ENCODE results near the gene RHBDD3. TPM values are rescaled to one million over a fixed set of nuclear protein-coding genes. Genes with fewer than 3 reads are reported as not detected.

RHBDD3 gene
- total and polyA plus RNA-seq, 2 of the 8 experiments (the other 6 are each of a cell fraction or from before 2014, with no cell fraction given) = 72.1 to 117 TPM

DNA sequence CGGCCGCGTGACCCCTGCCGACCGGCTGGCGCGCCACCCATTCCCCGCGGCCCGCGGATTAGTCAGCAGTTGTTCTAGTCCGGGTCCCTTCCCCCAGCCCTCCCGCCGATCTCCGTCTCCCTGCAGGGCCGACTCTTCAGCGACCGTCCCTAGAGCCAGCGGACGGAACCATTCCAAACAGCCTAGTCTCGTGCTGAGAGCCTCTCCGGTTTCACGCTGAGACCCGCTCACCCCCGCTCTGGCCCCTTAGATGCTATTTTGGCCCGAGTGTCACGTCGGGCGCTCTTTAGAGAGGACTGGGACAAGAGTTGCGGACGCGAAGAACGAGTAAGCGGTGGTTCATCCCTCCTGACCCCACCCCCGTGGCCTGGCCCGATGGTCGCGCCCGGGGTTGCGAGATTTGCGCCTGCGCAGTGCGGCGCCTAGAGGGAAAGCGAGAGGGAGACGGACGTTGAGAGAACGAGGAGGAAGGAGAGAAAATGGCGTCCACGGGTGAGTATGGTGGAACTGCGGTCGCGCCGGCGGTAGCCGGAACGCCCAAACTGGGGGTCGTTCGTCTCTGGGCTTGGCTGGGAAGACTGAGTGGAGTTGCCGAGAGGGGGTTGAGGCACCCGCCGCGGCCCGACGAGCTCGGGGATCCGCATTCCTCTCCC, at the start of gene RHBDD3, which contains the start of gene EWSR1 (continued):
- no peak; a peak in 2 of 4 replicates for TF ChIP-seq SIN3A (conservative IDR thresholded peaks at IDR 0.05 in 1 of 2, IDR thresholded peaks at IDR 0.05 in 1 of 2; ENCODE audit: low read depth in 1 of 2, low read length in 2 of 2)
- TF ChIP-seq KDM1A (IDR thresholded peaks at IDR 0.05; ENCODE audit: borderline replicate concordance, low read length) = no peak
